Testis (tissue), 2 donors: ENCODE data around the gene VAV2.

Source experiments
- CTCF ChIP-seq, 3 experiments: fragments of 450-650 bp in 2 of 3; fragments of 200-600 bp in 1 of 3; sonication (generic) in 1 of 3; IDR thresholded peaks; one replicate each; pipeline ENCODE4 v1.5.1; 2016 to 2019; ENCODE audit warnings: antibody characterized with exemption in 3 of 3, mild to moderate bottlenecking in 2 of 3, moderate library complexity in 1 of 3
- POLR2A ChIP-seq: fragments of 450-650 bp; IDR thresholded peaks from one replicate; pipeline ENCODE4 v1.6.1; 2017; ENCODE audit warnings: antibody characterized with exemption, mild to moderate bottlenecking, moderate library complexity

- TF ChIP-seq CTCF (IDR thresholded peaks at IDR 0.05) (no peak), POLR2A (no peak)
Observed at GRCh38 chr9:134041649-134041962, 49.5 kb upstream of the VAV2 start.
